Measurements from ENCODE around the gene GARIN1A. TPM values are rescaled to one million over a fixed set of nuclear protein-coding genes. Genes with fewer than 3 reads are reported as not detected.
"Not testable (repeated sequence)": the region's sequence is repeated elsewhere in the genome, so short reads cannot be mapped to it uniquely, and the experiment has no call there.

The GARIN1A gene
- total RNA-seq, 2 experiments from 2014 or later = 0.10 TPM; not detected in 1

DNA sequence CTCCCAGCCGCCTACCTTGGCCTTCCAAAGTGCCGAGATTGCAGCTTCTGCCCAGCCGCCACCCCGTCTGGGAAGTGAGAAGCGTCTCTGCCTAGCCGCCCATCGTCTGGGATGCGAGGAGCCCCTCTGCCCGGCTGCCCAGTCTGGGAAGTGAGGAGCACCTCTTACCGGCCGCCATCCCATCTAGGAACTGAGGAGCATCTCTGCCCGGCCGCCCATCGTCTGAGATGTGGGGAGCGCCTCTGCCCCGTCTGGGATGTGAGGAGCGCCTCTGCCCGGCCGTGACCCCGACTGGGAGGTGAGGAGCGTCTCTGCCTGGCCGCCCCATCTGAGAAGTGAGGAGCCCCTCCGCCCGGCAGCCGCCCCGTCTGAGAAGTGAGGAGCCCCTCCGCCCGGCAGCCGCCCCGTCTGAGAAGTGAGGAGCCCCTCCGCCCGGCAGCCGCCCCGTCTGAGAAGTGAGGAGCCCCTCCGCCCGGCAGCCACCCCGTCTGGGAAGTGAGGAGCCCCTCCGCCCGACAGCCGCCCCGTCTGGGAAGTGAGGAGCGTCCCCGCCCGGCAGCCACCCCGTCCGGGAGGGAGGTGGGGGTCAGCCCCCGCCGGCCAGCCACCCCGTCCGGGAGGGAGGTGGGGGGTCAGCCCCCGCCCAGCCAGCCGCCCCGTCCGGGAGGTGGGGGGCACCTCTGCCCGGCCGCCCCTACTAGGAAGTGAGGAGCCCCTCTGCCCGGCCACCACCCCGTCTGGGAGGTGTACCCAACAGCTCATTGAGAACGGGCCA lies 17.3 kb downstream of the GARIN1A start:
- H3K36me3 Mint-ChIP-seq, CTCF ChIA-PET: not testable (repeated sequence)

DNA sequence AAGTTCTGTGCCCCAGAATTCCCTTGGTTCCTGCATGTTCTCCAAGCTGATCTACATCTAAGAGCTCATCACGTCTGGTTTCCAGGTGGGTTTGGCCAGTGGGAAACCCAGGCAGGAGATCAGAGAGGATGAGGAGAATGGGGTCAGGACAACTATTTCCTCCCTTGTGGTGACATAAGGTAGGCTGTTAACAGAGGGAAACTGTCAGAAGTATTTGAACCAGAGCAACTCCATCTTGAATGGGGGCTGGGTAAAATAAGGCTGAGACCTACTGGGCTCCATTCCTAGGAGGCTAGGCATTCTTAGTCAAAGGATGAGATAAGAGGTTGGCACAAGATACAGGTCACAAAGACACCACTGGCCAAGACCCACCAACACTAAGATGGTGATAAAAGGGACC lies 19.1 kb downstream of the GARIN1A start:
- H3K27ac Mint-ChIP-seq = no peak overlapping the region
- CTCF ChIA-PET = no interaction called here
- H3K4me1 Mint-ChIP-seq (ENCODE audit: low read depth) = no peaks in the 10 kb centered on the region
- no peaks in the 10 kb centered on the region for H3K9me3 Mint-ChIP-seq
- DNase-seq = no peak
- intact Hi-C loops (cut with micrococcal nuclease) = no loop called here
- H3K4me3 Mint-ChIP-seq = no peak overlapping the region
- peaks cover 6% of the 10 kb centered on the region for H3K27me3 Mint-ChIP-seq
- no peaks in the 10 kb centered on the region for H3K36me3 Mint-ChIP-seq
- POLR2A ChIA-PET = no interaction called here

More for the DNA sequence above, 17.3 kb downstream of the GARIN1A start:
- H3K27me3 Mint-ChIP-seq; DNase-seq; intact Hi-C loops (cut with micrococcal nuclease); POLR2A ChIA-PET; H3K4me3 Mint-ChIP-seq; H3K9me3 Mint-ChIP-seq; H3K27ac Mint-ChIP-seq; H3K4me1 Mint-ChIP-seq (ENCODE audit: low read depth): not testable (repeated sequence)

GRCh38 chr7:128692623-128693270 lies 20.7 kb downstream of the GARIN1A start:
- no peaks in the 10 kb centered on the region for H3K36me3 Mint-ChIP-seq
- peaks cover 4% of the 10 kb centered on the region for H3K4me1 Mint-ChIP-seq (ENCODE audit: low read depth)
- H3K27me3 Mint-ChIP-seq = peaks cover 21% of the 10 kb centered on the region
- ChIA-PET POLR2A (no interaction called here), CTCF (no interaction called here)
- H3K9me3 Mint-ChIP-seq = no peaks in the 10 kb centered on the region
- H3K27ac Mint-ChIP-seq = no peak overlapping the region
- H3K4me3 Mint-ChIP-seq = no peak overlapping the region
- intact Hi-C loops (cut with micrococcal nuclease) = no loop called here
- no peak for DNase-seq

DNA sequence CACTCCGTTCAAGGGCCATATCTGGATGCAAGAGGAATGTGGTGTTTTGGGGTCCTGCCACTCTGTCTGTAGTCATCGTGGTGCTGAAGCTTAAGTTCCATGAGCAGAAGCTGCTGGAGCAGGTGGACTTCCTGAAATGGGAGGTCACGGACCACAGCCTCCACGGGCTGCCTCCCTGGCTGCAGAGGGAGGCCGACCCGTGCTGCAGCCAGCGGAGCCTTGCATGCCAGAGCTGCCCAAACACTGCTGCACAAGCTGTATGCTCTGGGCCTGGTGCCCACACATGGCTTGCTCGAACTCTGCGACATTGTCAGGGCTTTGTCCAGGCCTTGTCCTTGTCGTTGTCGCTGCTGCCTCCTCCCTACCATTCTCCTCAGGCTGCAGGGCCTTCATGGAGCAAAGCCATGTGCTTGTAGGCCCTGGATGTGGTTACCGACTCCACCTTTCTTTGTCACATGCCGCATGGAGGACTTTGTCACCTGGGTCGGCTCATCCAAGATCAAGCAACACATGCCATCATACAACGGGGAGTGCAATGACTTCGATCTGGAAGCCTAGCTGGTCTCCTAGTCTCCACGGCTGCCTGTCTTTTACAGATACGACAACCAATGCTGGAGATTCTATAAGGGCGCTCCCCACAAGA lies 21.4 kb downstream of the GARIN1A start:
- Mint-ChIP-seq H3K36me3 (no peaks in the 10 kb centered on the region), H3K27me3 (peaks cover 29% of the 10 kb centered on the region), H3K4me3 (no peak overlapping the region), H3K4me1 (ENCODE audit: low read depth) (peaks cover 6% of the 10 kb centered on the region), H3K9me3 (no peaks in the 10 kb centered on the region), H3K27ac (no peak overlapping the region)
- DNase-seq = no peak
- intact Hi-C loops (cut with micrococcal nuclease) = no loop called here
- POLR2A ChIA-PET = no interaction called here
- CTCF ChIA-PET = no interaction called here

GRCh38 chr7:128694738-128695137 lies 22.6 kb downstream of the GARIN1A start:
- Mint-ChIP-seq H3K36me3 (no peaks in the 10 kb centered on the region), H3K4me1 (ENCODE audit: low read depth) (peaks cover 6% of the 10 kb centered on the region), H3K27me3 (peaks cover 37% of the 10 kb centered on the region), H3K27ac (no peak overlapping the region), H3K4me3 (no peak overlapping the region), H3K9me3 (no peaks in the 10 kb centered on the region)
- ChIA-PET POLR2A (no interaction called here), CTCF (interaction anchor here (1.1 kb wide), 1 partner anchor 86 kb away, joined by 3 read pairs; no protein-coding TSS in a partner anchor)
- DNase-seq = no peak
- intact Hi-C loops (cut with micrococcal nuclease) = loop anchor here (5.0 kb wide), 1 partner anchor 332 kb away; the partner anchor contains the start of gene PRRT4

DNA sequence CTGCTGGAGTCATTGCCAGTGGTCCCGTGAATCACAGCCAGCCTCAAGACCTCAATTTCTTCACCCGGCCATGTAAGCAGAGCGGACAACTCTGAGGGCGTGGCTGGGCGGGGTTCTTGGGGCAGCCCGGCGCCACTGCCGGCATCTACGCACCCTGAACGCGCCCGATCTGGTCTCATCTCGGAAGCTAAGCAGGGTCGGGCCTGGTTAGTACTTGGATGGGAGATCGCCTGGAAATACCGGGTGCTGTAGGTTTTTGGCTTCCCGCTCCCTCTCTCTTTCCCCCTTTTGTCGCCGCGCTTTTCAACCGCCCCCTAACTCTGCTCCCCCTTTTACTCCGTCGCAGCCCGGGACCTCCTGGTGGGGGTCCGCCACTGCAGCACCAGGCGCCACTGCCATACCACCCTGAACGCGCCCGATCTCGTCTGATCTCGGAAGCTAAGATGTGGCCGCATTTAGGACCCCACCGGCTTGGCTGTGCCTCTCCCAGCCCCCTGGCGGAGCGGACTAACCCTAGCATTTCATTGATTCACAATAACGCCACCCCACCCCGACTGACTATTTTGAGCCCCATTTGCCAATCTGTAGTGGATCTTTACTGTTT lies 25.3 kb downstream of the GARIN1A start:
- Mint-ChIP-seq H3K4me1 (ENCODE audit: low read depth) (peaks cover 6% of the 10 kb centered on the region), H3K9me3 (no peaks in the 10 kb centered on the region), H3K27me3 (peaks cover 44% of the 10 kb centered on the region), H3K4me3 (peak overlapping the region; percentile 64), H3K27ac (no peak overlapping the region), H3K36me3 (no peaks in the 10 kb centered on the region)
- peak; percentile 74 for DNase-seq
- ChIA-PET POLR2A (no interaction called here), CTCF (no interaction called here)
- intact Hi-C loops (cut with micrococcal nuclease) = loop anchor here (5.0 kb wide), 1 partner anchor 335 kb away; the partner anchor contains the start of gene PRRT4

GRCh38 chr7:128699196-128699712 lies 27.2 kb downstream of the GARIN1A start:
- DNase-seq = no peak
- ChIA-PET CTCF (no interaction called here), POLR2A (no interaction called here)
- no peak overlapping the region for H3K4me3 Mint-ChIP-seq
- H3K36me3 Mint-ChIP-seq = no peaks in the 10 kb centered on the region
- H3K4me1 Mint-ChIP-seq (ENCODE audit: low read depth) = peaks cover 9% of the 10 kb centered on the region
- no peak overlapping the region for H3K27ac Mint-ChIP-seq
- peaks cover 42% of the 10 kb centered on the region for H3K27me3 Mint-ChIP-seq
- H3K9me3 Mint-ChIP-seq = no peaks in the 10 kb centered on the region
- intact Hi-C loops (cut with micrococcal nuclease) = loop anchor here (5.0 kb wide), 1 partner anchor 337 kb away; the partner anchor contains the start of gene PRRT4

GRCh38 chr7:128699895-128700294 lies 27.8 kb downstream of the GARIN1A start:
- DNase-seq = no peak
- no peak overlapping the region for H3K4me3 Mint-ChIP-seq
- intact Hi-C loops (cut with micrococcal nuclease) = loop anchor here (5.0 kb wide), 1 partner anchor 338 kb away; the partner anchor contains the start of gene PRRT4
- ChIA-PET CTCF (no interaction called here), POLR2A (no interaction called here)
- peaks cover 9% of the 10 kb centered on the region for H3K4me1 Mint-ChIP-seq (ENCODE audit: low read depth)
- H3K27me3 Mint-ChIP-seq = peaks cover 42% of the 10 kb centered on the region
- H3K36me3 Mint-ChIP-seq = no peaks in the 10 kb centered on the region
- H3K9me3 Mint-ChIP-seq = no peaks in the 10 kb centered on the region
- no peak overlapping the region for H3K27ac Mint-ChIP-seq

DNA sequence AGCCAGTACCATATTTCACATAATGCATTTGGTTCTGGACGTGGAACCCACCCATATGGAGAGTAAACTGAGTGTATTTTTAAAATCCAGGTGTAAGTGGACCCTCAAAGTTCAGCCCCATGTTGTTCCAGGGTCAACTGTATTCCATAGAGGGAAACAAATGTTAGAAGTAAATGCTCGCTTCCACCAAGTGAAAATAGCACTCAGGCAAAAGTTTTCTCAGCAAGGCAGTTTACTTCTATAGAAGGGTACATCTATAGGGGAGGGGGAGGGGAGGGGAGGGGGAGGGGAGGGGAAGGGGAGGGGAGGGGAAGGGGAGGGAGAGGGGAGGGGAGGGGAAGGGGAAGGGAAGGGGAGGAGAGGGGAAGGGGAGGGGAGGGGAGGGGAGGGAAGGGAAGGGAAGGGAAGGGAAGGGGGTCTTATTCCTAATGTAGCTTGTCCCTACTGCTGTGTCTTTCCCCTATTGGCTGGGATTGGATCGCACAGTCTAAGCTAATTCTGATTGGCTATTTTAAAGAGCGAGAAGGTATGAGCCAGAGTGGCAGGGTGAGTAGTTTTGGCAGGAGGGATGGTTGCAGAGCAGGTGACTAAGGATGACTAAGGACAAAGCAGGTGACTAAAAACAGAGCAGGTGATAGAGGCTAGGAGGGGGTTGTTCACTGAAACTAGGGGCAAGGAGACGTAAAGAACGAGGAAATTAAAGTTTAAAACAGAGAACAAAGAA lies 29.1 kb downstream of the GARIN1A start:
- Mint-ChIP-seq H3K9me3 (no peaks in the 10 kb centered on the region), H3K36me3 (no peaks in the 10 kb centered on the region), H3K4me1 (ENCODE audit: low read depth) (peaks cover 9% of the 10 kb centered on the region), H3K27ac (no peak overlapping the region), H3K27me3 (peaks cover 38% of the 10 kb centered on the region), H3K4me3 (no peak overlapping the region)
- DNase-seq = no peak
- ChIA-PET CTCF (no interaction called here), POLR2A (no interaction called here)
- intact Hi-C loops (cut with micrococcal nuclease) = no loop called here

GRCh38 chr7:128703609-128704241 lies 31.6 kb downstream of the GARIN1A start:
- Mint-ChIP-seq H3K36me3 (no peaks in the 10 kb centered on the region), H3K4me3 (no peak overlapping the region), H3K27ac (no peak overlapping the region), H3K9me3 (no peaks in the 10 kb centered on the region), H3K4me1 (ENCODE audit: low read depth) (peaks cover 3% of the 10 kb centered on the region), H3K27me3 (peaks cover 13% of the 10 kb centered on the region)
- CTCF ChIA-PET = no interaction called here
- no peak for DNase-seq
- POLR2A ChIA-PET = no interaction called here
- intact Hi-C loops (cut with micrococcal nuclease) = no loop called here

DNA sequence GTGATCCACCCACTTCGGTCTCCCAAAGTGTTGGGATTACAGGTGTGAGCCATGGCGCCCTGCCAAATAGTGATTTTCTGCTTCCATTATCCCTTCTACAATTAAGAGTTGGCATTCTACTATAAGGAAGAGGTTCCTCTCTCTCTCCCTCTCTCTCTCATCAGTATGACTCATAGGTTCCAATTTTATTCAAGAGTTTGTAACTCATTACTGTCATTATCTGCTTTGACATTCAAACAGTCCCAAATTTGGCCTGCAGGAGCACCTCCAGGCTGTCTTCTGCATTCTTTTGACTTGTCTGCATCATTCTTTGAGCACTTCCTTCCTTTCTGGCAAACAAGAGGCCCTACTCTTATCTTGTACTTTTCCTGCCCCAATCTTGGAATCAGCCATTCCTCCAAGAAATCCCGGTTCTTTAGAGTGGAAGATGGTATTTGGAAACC lies 33.8 kb downstream of the GARIN1A start:
- ChIA-PET CTCF (no interaction called here), POLR2A (no interaction called here)
- Mint-ChIP-seq H3K27ac (no peak overlapping the region), H3K36me3 (no peaks in the 10 kb centered on the region), H3K9me3 (no peaks in the 10 kb centered on the region), H3K27me3 (peaks cover 3% of the 10 kb centered on the region), H3K4me3 (no peak overlapping the region), H3K4me1 (ENCODE audit: low read depth) (peaks cover 3% of the 10 kb centered on the region)
- intact Hi-C loops (cut with micrococcal nuclease) = no loop called here
- no peak for DNase-seq
